ENCODE results near the gene PFDN1. TPM values are rescaled to one million over a fixed set of nuclear protein-coding genes. Genes with fewer than 3 reads are reported as not detected.

PFDN1 gene
- total and polyA plus RNA-seq, 3 donors from 2014 or later = 62.4 to 185 (median 156) TPM

GRCh38 chr5:140267201-140267540, 35.7 kb downstream of the PFDN1 start:
- Histone ChIP-seq H3K27ac (no peak overlapping the region), H3K27me3 (no peaks in the 10 kb centered on the region), H3K4me1 (peaks cover 3% of the 10 kb centered on the region), H3K9me3 (no peaks in the 10 kb centered on the region), H3K4me3 (no peak overlapping the region), H3K36me3 (ENCODE audit: low read depth, missing control alignments) (no peaks in the 10 kb centered on the region)
- no peak for TF ChIP-seq POLR2A (IDR thresholded peaks at IDR 0.05)
- no peak for TF ChIP-seq CTCF (IDR thresholded peaks at IDR 0.05)
- no peak for DNase-seq
- 74 to 78% methylated on average over 3 of the region's 3 CpGs for WGBS, 2 donors
- intact Hi-C loops (cut with DNase I; ENCODE audit: low total_unique reads) = no loop called here

- 92 to 93% methylated on average over 6 of the region's 6 CpGs for WGBS, 2 donors
- Histone ChIP-seq H3K27ac (no peak overlapping the region), H3K36me3 (ENCODE audit: low read depth, missing control alignments) (no peaks in the 10 kb centered on the region)
Observed at GRCh38 chr5:140266471-140267200, 36.3 kb downstream of the PFDN1 start.

GRCh38 chr5:140265845-140266244, 37.1 kb downstream of the PFDN1 start:
- TF ChIP-seq CTCF (IDR thresholded peaks at IDR 0.05) (no peak), POLR2A (IDR thresholded peaks at IDR 0.05) (no peak)
- Histone ChIP-seq H3K27ac (no peak overlapping the region), H3K36me3 (ENCODE audit: low read depth, missing control alignments) (no peaks in the 10 kb centered on the region), H3K27me3 (no peaks in the 10 kb centered on the region), H3K4me3 (no peak overlapping the region), H3K4me1 (peaks cover 15% of the 10 kb centered on the region), H3K9me3 (no peaks in the 10 kb centered on the region)
- no peak for DNase-seq
- intact Hi-C loops (cut with DNase I; ENCODE audit: low total_unique reads) = no loop called here
- 96 to 100% methylated on average over 1 of the region's 1 CpG for WGBS, 2 donors

More at GRCh38 chr5:140266471-140267200, 36.3 kb downstream of the PFDN1 start:
- Histone ChIP-seq H3K27me3 (no peaks in the 10 kb centered on the region), H3K4me1 (peaks cover 8% of the 10 kb centered on the region), H3K4me3 (no peak overlapping the region), H3K9me3 (no peaks in the 10 kb centered on the region)
- intact Hi-C loops (cut with DNase I; ENCODE audit: low total_unique reads) = no loop called here
- TF ChIP-seq POLR2A (IDR thresholded peaks at IDR 0.05) = no peak
- TF ChIP-seq CTCF (IDR thresholded peaks at IDR 0.05) = no peak
- DNase-seq = no peak

DNA sequence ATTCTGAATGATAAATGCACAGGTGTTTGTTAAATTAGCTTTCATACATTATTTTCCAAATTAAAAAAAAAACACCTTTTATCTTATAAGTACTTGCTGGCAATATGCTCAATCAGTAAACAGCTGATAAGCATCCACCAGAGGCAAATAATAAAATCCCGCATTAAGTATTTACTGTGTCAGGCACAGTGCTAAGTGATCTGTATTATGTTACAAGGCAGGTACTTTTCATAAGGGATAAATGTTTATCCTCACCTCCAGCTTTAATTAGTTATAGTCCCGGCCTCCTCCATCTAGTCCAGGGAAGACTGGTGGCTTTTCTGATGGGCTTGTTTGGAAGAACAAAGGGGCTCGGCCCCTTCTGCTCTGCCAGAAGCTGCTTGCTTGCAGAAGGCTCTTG, 40.1 kb downstream of the PFDN1 start:
- H3K4me3 ChIP-seq = no peak overlapping the region
- no peak for DNase-seq
- no peaks in the 10 kb centered on the region for H3K36me3 ChIP-seq (ENCODE audit: low read depth, missing control alignments)
- peaks cover 15% of the 10 kb centered on the region for H3K4me1 ChIP-seq
- no peaks in the 10 kb centered on the region for H3K27me3 ChIP-seq
- intact Hi-C loops (cut with DNase I; ENCODE audit: low total_unique reads) = no loop called here
- 91 to 93% methylated on average over 3 of the region's 3 CpGs for WGBS, 2 donors
- no peak overlapping the region for H3K27ac ChIP-seq
- TF ChIP-seq POLR2A (IDR thresholded peaks at IDR 0.05) (no peak), CTCF (IDR thresholded peaks at IDR 0.05) (no peak)
- no peaks in the 10 kb centered on the region for H3K9me3 ChIP-seq

DNA sequence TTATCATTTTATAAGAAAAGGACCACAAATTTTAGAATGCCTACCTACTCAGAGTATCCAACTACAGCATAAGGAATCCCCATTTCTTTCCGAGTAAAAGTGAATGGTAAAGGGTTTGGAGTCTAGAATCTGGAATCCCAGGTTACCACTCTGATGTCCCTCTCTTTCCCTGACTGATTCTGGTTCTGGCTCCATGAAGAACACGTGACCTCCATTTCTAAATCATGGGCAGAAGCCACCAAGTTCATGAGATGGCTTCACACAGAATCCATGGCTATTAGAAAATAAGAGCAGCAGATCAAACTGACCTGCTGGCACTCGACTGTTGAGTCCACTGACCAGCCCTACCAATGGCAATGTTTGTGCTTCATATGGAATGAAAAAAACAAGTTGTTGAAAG, 40.7 kb downstream of the PFDN1 start:
- TF ChIP-seq POLR2A (IDR thresholded peaks at IDR 0.05) (no peak), CTCF (IDR thresholded peaks at IDR 0.05) (no peak)
- no peak overlapping the region for H3K4me3 ChIP-seq
- no peaks in the 10 kb centered on the region for H3K27me3 ChIP-seq
- H3K9me3 ChIP-seq = no peaks in the 10 kb centered on the region
- H3K4me1 ChIP-seq = peaks cover 15% of the 10 kb centered on the region
- no peak for DNase-seq
- no peak overlapping the region for H3K27ac ChIP-seq
- intact Hi-C loops (cut with DNase I; ENCODE audit: low total_unique reads) = no loop called here
- WGBS, 2 donors = 78 to 82% methylated on average over 3 of the region's 3 CpGs
- no peaks in the 10 kb centered on the region for H3K36me3 ChIP-seq (ENCODE audit: low read depth, missing control alignments)

All from testis (tissue), 3 donors.